ENCODE results near the gene ARHGEF28. TPM values are rescaled to one million over a fixed set of nuclear protein-coding genes. Genes with fewer than 3 reads are reported as not detected.

ARHGEF28 gene
- polyA plus RNA-seq, 2 donors = 5.9 to 6.5 TPM

DNA sequence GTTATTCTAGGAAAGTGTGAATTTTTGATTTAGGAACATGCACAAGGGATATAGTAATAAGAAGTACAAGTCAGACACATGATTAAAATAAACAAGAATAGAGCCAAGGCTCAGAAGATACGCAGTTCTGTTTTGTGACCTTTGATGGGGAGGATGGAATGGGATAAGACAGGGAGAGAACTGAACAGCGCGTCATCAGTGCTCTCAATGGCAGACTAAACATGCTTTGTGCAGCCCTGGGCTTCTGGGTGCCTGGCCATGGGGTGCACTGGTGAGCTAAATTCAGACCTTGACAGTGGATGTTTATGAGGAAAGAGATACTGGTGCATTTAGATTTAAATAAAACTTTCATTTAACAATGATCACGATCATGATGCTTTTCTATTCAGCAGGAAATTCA, 309.7 kb downstream of the ARHGEF28 start:
- Histone ChIP-seq H3K27ac (ENCODE audit: low read depth in 2 of 2, low read length in 1 of 2) (no peak overlapping the region), H3K36me3 (ENCODE audit: control insufficient read depth in 2 of 2, insufficient read depth in 2 of 2, low read length in 1 of 2) (no peaks in the 10 kb centered on the region), H3K27me3 (ENCODE audit: control insufficient read depth in 1 of 2, insufficient read depth in 2 of 2, low read length in 2 of 2) (no peaks in the 10 kb centered on the region), H3K4me1 (ENCODE audit: control insufficient read depth in 2 of 2, insufficient read depth in 2 of 2, low read length in 1 of 2) (no peaks in the 10 kb centered on the region), H3K4me3 (ENCODE audit: low read depth in 1 of 2, low read length in 2 of 2) (no peak overlapping the region), H3K9me3 (ENCODE audit: control insufficient read depth in 2 of 2, insufficient read depth in 1 of 2, low read depth in 1 of 2, low read length in 1 of 2) (no peaks in the 10 kb centered on the region)
- WGBS, 2 donors = 81 to 85% methylated on average over 4 of the region's 4 CpGs

DNA sequence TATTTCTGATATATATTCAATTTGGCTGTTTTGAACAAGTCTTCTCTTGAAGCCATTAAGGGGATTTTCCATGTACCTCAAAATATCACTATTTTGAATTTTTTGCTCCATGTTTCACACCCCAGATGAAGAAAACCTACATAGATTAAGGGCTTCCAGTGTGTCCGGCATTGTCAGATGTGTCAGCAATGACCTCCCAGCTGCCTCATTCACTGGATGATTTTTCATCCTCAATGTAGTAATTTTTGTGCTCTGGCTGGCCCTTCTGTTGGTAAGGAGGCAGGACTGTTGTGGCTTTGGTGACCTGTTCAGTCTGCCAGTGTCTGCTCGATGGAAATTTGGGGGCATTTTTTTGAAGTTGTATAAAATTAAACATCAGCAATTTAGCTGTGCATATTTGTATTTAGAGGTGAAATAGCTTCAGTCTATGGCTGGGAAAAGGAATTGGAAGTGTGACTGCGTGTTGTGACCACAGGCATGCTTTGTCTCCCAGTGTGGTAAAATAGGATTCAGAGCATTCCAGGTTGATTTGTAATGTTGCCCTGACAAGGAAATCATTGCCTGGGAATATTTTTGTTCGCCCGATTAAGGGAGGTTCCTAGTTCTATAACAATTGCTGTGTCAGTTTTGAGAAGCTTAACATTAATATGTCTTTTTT, 312.4 kb downstream of the ARHGEF28 start:
- no peaks in the 10 kb centered on the region for H3K4me1 ChIP-seq (ENCODE audit: control insufficient read depth in 2 of 2, insufficient read depth in 2 of 2, low read length in 1 of 2)
- no peaks in the 10 kb centered on the region for H3K27me3 ChIP-seq (ENCODE audit: control insufficient read depth in 1 of 2, insufficient read depth in 2 of 2, low read length in 2 of 2)
- no peaks in the 10 kb centered on the region for H3K36me3 ChIP-seq (ENCODE audit: control insufficient read depth in 2 of 2, insufficient read depth in 2 of 2, low read length in 1 of 2)
- WGBS, 2 donors = 46 to 72% methylated on average over 5 of the region's 5 CpGs
- H3K9me3 ChIP-seq (ENCODE audit: control insufficient read depth in 2 of 2, insufficient read depth in 1 of 2, low read depth in 1 of 2, low read length in 1 of 2) = no peaks in the 10 kb centered on the region
- no peak overlapping the region for H3K4me3 ChIP-seq (ENCODE audit: low read depth in 1 of 2, low read length in 2 of 2)
- H3K27ac ChIP-seq (ENCODE audit: low read depth in 2 of 2, low read length in 1 of 2) = no peak overlapping the region

DNA sequence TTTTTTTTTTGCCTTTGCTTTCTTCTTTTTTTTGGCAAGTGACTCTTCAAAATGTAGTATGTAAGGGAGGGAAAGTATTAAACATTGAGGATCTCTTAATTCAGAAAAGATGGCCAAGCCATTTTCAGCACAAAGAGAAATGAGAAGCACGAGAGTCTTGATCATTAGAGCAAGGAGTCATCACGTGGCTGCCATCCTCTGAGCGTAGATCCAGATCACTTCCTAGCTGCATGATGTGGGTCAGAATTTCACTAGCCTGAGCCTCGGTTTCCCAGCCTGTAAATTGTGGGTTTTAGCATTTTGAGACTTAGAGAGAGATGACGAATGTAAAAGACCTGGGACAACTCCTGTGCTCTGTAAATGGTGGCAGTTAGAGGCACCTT, 312.9 kb downstream of the ARHGEF28 start:
- no peaks in the 10 kb centered on the region for H3K27me3 ChIP-seq (ENCODE audit: control insufficient read depth in 1 of 2, insufficient read depth in 2 of 2, low read length in 2 of 2)
- H3K36me3 ChIP-seq (ENCODE audit: control insufficient read depth in 2 of 2, insufficient read depth in 2 of 2, low read length in 1 of 2) = no peaks in the 10 kb centered on the region
- no peak overlapping the region for H3K4me3 ChIP-seq (ENCODE audit: low read depth in 1 of 2, low read length in 2 of 2)
- WGBS, 2 donors = 84 to 94% methylated on average over 5 of the region's 5 CpGs
- no peaks in the 10 kb centered on the region for H3K4me1 ChIP-seq (ENCODE audit: control insufficient read depth in 2 of 2, insufficient read depth in 2 of 2, low read length in 1 of 2)
- H3K27ac ChIP-seq (ENCODE audit: low read depth in 2 of 2, low read length in 1 of 2) = no peak overlapping the region
- H3K9me3 ChIP-seq (ENCODE audit: control insufficient read depth in 2 of 2, insufficient read depth in 1 of 2, low read depth in 1 of 2, low read length in 1 of 2) = no peaks in the 10 kb centered on the region

DNA sequence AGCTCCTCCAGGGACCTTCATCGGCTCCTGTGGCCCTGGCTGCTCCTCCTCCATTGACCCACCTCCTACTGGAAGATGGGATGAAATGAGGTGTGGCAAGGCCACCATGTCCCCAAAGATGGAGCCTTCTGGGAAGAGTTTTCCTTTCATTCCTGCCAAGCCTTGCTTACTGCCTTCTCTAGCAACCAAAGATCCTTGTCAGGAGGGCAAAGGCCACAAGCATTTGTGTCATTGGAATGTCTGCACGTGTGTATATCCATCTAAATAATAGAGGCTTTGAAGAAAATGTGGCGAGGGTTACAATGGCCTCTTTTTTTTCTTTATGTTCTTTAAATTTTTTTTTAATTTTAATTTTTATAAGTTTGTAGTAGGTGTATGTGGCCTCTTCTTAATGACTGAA, 313.6 kb downstream of the ARHGEF28 start:
- no peaks in the 10 kb centered on the region for H3K27me3 ChIP-seq (ENCODE audit: control insufficient read depth in 1 of 2, insufficient read depth in 2 of 2, low read length in 2 of 2)
- no peaks in the 10 kb centered on the region for H3K4me1 ChIP-seq (ENCODE audit: control insufficient read depth in 2 of 2, insufficient read depth in 2 of 2, low read length in 1 of 2)
- no peak overlapping the region for H3K4me3 ChIP-seq (ENCODE audit: low read depth in 1 of 2, low read length in 2 of 2)
- H3K36me3 ChIP-seq (ENCODE audit: control insufficient read depth in 2 of 2, insufficient read depth in 2 of 2, low read length in 1 of 2) = no peaks in the 10 kb centered on the region
- no peak overlapping the region for H3K27ac ChIP-seq (ENCODE audit: low read depth in 2 of 2, low read length in 1 of 2)
- 65 to 77% methylated on average over 3 of the region's 3 CpGs for whole genome bisulfite sequencing, 2 donors
- H3K9me3 ChIP-seq (ENCODE audit: control insufficient read depth in 2 of 2, insufficient read depth in 1 of 2, low read depth in 1 of 2, low read length in 1 of 2) = no peaks in the 10 kb centered on the region

DNA sequence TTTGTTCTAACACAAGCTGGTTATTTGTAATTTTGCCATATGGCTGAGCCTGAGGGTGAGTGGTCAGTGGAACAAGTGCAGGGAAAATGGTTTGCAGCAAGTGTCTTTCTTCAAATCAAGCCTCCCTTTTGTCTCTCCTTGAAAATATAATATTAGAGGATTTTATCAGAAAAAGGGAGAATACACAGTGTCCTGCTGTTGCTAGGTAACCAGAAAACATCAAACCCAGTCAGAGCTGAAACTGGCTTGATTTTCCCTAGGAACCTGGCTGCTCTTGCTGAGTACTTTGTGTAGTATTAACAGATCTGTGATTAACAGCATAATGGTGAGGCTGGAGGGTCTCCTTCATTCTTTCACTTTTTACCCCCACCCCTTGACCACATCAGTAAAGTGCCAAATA, 314.0 kb downstream of the ARHGEF28 start:
- no peak overlapping the region for H3K27ac ChIP-seq (ENCODE audit: low read depth in 2 of 2, low read length in 1 of 2)
- H3K4me1 ChIP-seq (ENCODE audit: control insufficient read depth in 2 of 2, insufficient read depth in 2 of 2, low read length in 1 of 2) = no peaks in the 10 kb centered on the region
- H3K4me3 ChIP-seq (ENCODE audit: low read depth in 1 of 2, low read length in 2 of 2) = no peak overlapping the region
- no peaks in the 10 kb centered on the region for H3K27me3 ChIP-seq (ENCODE audit: control insufficient read depth in 1 of 2, insufficient read depth in 2 of 2, low read length in 2 of 2)
- H3K9me3 ChIP-seq (ENCODE audit: control insufficient read depth in 2 of 2, insufficient read depth in 1 of 2, low read depth in 1 of 2, low read length in 1 of 2) = no peaks in the 10 kb centered on the region
- no peaks in the 10 kb centered on the region for H3K36me3 ChIP-seq (ENCODE audit: control insufficient read depth in 2 of 2, insufficient read depth in 2 of 2, low read length in 1 of 2)

DNA sequence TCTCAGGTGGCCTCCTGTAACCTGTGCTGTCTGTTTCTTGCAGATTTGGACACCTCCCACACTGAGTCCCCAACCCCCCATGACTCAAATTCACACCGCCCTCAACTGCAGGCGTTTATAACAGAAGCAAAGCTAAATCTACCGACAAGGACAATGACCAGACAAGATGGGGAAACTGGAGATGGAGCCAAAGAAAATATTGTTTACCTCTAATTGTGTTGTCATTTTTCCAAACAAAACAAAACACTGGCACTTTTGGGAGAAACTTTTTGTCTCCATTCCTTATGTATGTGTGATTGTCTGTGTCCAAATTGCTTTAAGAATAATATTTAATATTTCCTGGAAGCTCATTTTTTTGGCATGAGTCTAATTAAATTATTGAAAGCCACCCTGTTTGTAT, 314.8 kb downstream of the ARHGEF28 start:
- no peaks in the 10 kb centered on the region for H3K27me3 ChIP-seq (ENCODE audit: control insufficient read depth in 1 of 2, insufficient read depth in 2 of 2, low read length in 2 of 2)
- no peak overlapping the region for H3K27ac ChIP-seq (ENCODE audit: low read depth in 2 of 2, low read length in 1 of 2)
- WGBS, 2 donors = 78 to 82% methylated on average over 3 of the region's 3 CpGs

DNA sequence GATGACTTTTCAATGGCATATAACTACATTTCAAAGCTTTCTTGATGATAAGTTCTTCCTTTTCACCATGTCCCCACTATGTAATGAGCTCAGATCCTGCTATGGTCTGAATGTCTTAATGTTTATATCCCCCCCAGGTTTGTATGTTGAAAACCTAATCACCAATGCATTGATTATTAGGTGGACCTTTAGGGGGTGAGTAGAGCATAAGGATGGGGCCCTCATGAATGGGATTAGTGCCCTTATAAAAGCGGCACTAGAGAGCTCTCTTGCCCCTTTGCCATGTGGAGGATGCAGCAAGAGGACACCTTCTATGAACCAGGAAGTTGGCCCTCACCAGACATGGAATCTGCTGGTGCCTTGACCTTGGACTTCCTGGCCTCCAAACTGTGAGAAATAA, 316.8 kb downstream of the ARHGEF28 start:
- no peaks in the 10 kb centered on the region for H3K9me3 ChIP-seq (ENCODE audit: control insufficient read depth in 2 of 2, insufficient read depth in 1 of 2, low read depth in 1 of 2, low read length in 1 of 2)
- no peak overlapping the region for H3K4me3 ChIP-seq (ENCODE audit: low read depth in 1 of 2, low read length in 2 of 2)
- no peak overlapping the region for H3K27ac ChIP-seq (ENCODE audit: low read depth in 2 of 2, low read length in 1 of 2)
- WGBS, 2 donors = 91 to 97% methylated on average over 1 of the region's 1 CpG
- no peaks in the 10 kb centered on the region for H3K36me3 ChIP-seq (ENCODE audit: control insufficient read depth in 2 of 2, insufficient read depth in 2 of 2, low read length in 1 of 2)
- H3K4me1 ChIP-seq (ENCODE audit: control insufficient read depth in 2 of 2, insufficient read depth in 2 of 2, low read length in 1 of 2) = no peaks in the 10 kb centered on the region
- no peaks in the 10 kb centered on the region for H3K27me3 ChIP-seq (ENCODE audit: control insufficient read depth in 1 of 2, insufficient read depth in 2 of 2, low read length in 2 of 2)

More for the DNA sequence above, 314.8 kb downstream of the ARHGEF28 start:
- no peak overlapping the region for H3K4me3 ChIP-seq (ENCODE audit: low read depth in 1 of 2, low read length in 2 of 2)
- H3K4me1 ChIP-seq (ENCODE audit: control insufficient read depth in 2 of 2, insufficient read depth in 2 of 2, low read length in 1 of 2) = no peaks in the 10 kb centered on the region
- no peaks in the 10 kb centered on the region for H3K9me3 ChIP-seq (ENCODE audit: control insufficient read depth in 2 of 2, insufficient read depth in 1 of 2, low read depth in 1 of 2, low read length in 1 of 2)
- no peaks in the 10 kb centered on the region for H3K36me3 ChIP-seq (ENCODE audit: control insufficient read depth in 2 of 2, insufficient read depth in 2 of 2, low read length in 1 of 2)

DNA sequence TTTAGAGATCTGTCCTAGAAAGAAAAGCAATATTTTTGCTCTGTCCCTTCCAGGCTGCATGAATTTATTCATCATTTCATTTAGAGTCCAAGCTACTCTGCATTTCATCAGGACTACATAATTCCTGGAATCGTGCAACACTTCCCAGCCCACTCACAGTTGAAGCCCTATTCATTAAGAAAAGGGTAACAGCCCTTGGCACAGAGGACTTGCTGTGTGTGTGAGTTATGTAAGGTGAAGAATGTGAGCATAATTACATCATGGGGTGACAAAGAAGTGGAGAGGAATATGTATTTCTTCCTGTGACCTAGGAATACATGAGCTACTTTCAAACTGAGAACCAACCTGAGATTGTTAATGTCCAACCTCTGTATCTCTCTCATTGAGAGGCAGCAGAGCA, 317.4 kb downstream of the ARHGEF28 start:
- Histone ChIP-seq H3K9me3 (ENCODE audit: control insufficient read depth in 2 of 2, insufficient read depth in 1 of 2, low read depth in 1 of 2, low read length in 1 of 2) (no peaks in the 10 kb centered on the region), H3K4me3 (ENCODE audit: low read depth in 1 of 2, low read length in 2 of 2) (no peak overlapping the region), H3K4me1 (ENCODE audit: control insufficient read depth in 2 of 2, insufficient read depth in 2 of 2, low read length in 1 of 2) (no peaks in the 10 kb centered on the region), H3K27me3 (ENCODE audit: control insufficient read depth in 1 of 2, insufficient read depth in 2 of 2, low read length in 2 of 2) (no peaks in the 10 kb centered on the region), H3K27ac (ENCODE audit: low read depth in 2 of 2, low read length in 1 of 2) (no peak overlapping the region), H3K36me3 (ENCODE audit: control insufficient read depth in 2 of 2, insufficient read depth in 2 of 2, low read length in 1 of 2) (no peaks in the 10 kb centered on the region)
- WGBS, 2 donors = 87 to 90% methylated on average over 1 of the region's 1 CpG

DNA sequence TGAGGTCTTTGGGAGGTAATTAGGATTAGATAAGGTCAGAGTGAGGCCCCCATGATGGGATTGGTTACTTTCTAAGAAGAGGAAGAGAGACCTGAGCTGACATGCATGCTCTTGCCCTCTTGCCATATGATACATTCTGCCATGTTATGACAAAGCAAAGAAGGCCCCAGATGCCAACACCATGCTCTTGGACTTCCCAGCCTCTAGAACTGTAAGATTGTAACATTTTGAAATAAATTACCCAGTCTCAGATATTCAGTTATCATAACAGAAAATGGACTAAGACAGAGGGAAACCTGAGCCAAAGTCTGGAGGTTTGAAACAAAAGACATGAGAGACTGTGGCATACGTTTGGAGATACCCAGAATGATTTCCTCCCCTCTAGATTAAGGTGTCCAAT, 318.6 kb downstream of the ARHGEF28 start:
- no peaks in the 10 kb centered on the region for H3K36me3 ChIP-seq (ENCODE audit: control insufficient read depth in 2 of 2, insufficient read depth in 2 of 2, low read length in 1 of 2)
- no peaks in the 10 kb centered on the region for H3K9me3 ChIP-seq (ENCODE audit: control insufficient read depth in 2 of 2, insufficient read depth in 1 of 2, low read depth in 1 of 2, low read length in 1 of 2)
- H3K4me3 ChIP-seq (ENCODE audit: low read depth in 1 of 2, low read length in 2 of 2) = no peak overlapping the region
- WGBS, 2 donors = 79 to 80% methylated on average over 1 of the region's 1 CpG
- no peaks in the 10 kb centered on the region for H3K4me1 ChIP-seq (ENCODE audit: control insufficient read depth in 2 of 2, insufficient read depth in 2 of 2, low read length in 1 of 2)
- H3K27me3 ChIP-seq (ENCODE audit: control insufficient read depth in 1 of 2, insufficient read depth in 2 of 2, low read length in 2 of 2) = no peaks in the 10 kb centered on the region
- no peak overlapping the region for H3K27ac ChIP-seq (ENCODE audit: low read depth in 2 of 2, low read length in 1 of 2)

DNA sequence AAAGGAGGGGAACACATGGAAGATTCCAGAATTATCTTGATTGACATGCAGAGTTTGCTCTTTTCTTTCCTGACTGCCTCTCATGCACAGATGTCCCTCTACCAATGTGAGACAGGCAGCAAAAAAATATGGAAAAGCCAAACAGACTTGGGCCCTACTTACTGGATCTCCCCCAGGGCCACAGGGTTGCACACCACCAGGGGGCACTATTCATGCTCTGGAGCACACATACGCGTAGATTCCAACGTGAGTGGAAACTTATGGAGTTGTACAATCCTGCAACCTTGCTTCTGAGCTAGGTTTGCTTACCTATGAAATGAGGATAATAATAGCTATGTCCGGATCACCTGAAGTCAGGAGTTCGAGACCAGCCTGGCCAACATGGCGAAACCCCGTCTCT, 319.5 kb downstream of the ARHGEF28 start:
- 90 to 94% methylated on average over 7 of the region's 7 CpGs for WGBS, 2 donors
- no peak overlapping the region for H3K27ac ChIP-seq (ENCODE audit: low read depth in 2 of 2, low read length in 1 of 2)
- no peaks in the 10 kb centered on the region for H3K27me3 ChIP-seq (ENCODE audit: control insufficient read depth in 1 of 2, insufficient read depth in 2 of 2, low read length in 2 of 2)
- no peak overlapping the region for H3K4me3 ChIP-seq (ENCODE audit: low read depth in 1 of 2, low read length in 2 of 2)
- H3K9me3 ChIP-seq (ENCODE audit: control insufficient read depth in 2 of 2, insufficient read depth in 1 of 2, low read depth in 1 of 2, low read length in 1 of 2) = no peaks in the 10 kb centered on the region
- no peaks in the 10 kb centered on the region for H3K4me1 ChIP-seq (ENCODE audit: control insufficient read depth in 2 of 2, insufficient read depth in 2 of 2, low read length in 1 of 2)
- H3K36me3 ChIP-seq (ENCODE audit: control insufficient read depth in 2 of 2, insufficient read depth in 2 of 2, low read length in 1 of 2) = no peaks in the 10 kb centered on the region
